COLO668 (cell line): ENCODE results near the gene CHPF2.

Experiments used
- DNase-seq: peaks from one replicate; lab custom pipeline; 2025; ENCODE audit not compliant: unreplicated experiment; lab: John Stamatoyannopoulos, UW

CHPF2 gene

DNA sequence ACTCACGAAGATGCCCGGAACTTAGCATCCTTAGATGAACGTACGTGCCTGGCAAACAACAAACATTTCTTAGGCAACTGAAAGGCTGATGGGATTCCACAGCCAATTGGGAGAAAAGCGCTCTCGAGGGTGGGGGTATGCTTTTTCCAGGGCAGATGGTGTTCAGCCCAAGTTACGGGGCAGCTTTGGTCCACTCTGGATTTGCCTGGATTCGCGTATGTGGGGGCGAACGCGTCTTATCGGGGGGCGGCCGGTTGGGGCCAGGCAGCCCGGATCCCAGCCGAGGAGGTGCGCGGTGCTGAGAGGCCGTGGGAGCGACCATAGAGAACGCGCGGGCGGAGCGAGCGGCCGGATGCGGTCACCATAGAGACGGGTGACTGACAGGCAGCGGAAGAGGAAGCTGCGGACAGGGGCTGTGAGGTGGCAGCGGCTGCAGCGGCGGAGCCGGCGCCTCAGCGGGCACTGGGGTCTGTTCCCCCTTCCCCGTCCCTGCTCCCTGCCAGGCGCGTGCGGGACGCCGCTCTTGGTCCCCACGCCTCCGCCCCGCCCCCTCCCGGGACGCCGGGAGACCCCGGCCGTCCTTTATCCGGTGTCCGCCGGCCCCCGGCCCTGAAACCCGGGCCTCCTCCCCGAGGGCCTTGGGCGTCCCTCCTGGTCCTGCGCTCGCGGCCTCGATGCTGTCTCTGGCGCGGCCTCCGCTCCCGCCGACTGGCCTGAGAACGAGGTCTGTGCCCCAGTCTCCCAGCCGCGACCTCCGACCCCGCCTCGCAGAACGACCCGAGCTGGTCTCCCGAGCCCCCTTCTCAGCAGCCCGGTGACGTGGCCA lies at the start of gene CHPF2:
CHPF2 (plus strand) TSS at position 393 of the 826 bp plus-strand sequence. CDS start 1,529 bp downstream, outside the sequence.
- peak; percentile 90 for DNase-seq

GRCh38 chr7:151185762-151186639 lies 46.3 kb upstream of the CHPF2 start:
- no peak for DNase-seq

DNA sequence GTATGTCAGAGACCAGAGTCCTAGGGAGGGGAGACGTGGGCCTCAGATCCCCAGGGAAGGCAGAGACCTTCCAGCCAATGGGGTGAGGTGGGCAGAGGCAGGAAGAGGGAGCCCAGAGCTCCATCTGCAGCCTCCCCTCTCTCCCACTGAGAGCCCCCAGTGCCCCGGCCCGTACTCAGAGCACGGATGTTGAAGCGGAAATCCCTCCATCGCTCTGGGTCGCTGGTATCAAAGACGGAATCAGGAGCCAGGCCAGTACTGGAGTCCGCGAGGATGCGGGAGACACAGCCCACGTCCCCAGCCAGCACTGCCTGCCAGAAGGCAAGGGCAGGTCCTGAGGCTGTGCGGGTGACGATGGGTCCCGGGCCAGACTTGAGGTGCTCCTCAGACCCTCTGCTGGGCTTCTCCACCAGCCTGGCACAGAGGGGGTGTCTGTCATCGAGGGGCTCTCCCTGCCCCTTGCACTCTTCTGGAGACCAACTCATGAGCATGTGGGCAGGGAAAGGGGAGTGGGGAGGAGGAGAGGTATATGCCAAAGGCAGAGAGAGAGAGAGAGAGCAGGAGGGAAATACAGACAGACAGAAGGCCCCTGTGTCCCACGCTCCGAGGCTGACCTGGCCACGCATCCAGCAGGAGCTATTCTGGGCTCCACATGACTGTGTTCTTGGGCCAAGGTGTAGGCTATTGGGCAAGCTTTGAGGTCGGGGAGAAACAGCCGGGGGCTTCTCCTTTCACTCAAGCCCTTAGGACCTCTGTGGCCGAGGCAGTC lies 45.5 kb upstream of the CHPF2 start, which contains the start of gene ASB10:
ASB10 (minus strand) TSS at position 611 of the 769 bp plus-strand sequence; CDS start at position 491, 120 bp downstream.
- DNase-seq: no peak

GRCh38 chr7:151187409-151188251 lies 44.7 kb upstream of the CHPF2 start:
- no peak for DNase-seq

DNA sequence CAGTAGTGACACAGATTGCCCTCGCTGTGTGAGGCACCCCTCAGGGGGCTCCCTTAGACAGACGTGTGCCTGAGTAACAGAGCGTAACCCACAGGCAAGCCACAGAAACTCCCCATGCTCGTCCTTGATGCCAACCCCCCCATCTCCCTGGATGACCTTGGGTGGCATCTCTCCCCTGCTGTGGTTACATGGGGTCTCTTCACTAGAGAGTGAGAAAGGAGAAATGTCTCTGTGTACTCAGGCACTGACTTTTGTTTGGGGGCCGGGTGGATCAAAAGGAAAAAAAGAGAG lies 44.1 kb upstream of the CHPF2 start:
- no peak for DNase-seq

- no peak for DNase-seq
These were observed 43.2 kb upstream of the CHPF2 start for GRCh38 chr7:151189038-151189437.

DNA sequence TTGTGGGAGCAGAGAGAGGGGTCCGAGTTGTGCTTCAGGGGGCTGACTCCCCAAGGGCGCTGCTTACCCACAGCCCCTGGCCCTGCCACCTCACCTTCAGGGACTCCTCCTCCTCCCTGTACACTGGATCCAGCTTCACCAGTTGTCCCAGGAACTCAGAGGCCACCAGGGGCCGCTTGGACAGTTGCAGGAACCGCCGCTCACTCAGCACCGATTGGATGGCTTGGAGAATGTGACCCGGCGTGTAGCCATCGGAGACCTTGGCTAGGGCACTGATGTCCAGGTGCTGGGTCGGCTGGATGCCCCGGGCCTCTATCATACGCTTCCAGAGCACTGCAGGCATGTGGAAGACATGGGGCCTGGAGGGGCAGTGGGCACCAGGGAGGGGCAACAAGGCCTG lies 40.7 kb upstream of the CHPF2 start:
- DNase-seq: peak; percentile 9

DNA sequence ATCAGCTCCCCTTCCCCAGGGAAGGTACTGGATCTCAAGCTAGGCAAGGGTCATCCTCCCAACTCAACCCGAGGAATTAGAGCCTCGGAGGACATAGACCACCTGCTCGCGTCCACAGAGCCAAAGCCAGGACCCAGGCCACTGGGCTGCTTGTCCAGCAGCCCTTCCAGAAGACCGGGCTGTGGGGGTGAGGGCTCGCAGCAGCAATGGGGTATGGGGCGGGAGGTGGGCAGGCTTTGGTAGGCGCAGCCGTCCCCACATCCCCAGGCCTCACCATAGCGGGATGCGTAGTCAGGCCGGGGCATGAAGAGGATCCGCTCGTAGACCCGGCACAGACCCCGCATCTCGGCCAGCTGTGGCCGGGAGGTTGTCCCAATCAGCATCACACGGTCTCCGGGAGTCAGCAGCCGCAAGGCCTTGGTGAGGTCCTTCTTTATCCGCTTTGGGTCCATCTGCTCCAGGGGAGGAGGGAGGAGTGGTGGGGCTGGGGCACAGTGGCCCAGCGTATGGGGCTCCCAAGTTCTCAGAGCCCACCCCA lies 40.2 kb upstream of the CHPF2 start:
- DNase-seq: no peak

DNA sequence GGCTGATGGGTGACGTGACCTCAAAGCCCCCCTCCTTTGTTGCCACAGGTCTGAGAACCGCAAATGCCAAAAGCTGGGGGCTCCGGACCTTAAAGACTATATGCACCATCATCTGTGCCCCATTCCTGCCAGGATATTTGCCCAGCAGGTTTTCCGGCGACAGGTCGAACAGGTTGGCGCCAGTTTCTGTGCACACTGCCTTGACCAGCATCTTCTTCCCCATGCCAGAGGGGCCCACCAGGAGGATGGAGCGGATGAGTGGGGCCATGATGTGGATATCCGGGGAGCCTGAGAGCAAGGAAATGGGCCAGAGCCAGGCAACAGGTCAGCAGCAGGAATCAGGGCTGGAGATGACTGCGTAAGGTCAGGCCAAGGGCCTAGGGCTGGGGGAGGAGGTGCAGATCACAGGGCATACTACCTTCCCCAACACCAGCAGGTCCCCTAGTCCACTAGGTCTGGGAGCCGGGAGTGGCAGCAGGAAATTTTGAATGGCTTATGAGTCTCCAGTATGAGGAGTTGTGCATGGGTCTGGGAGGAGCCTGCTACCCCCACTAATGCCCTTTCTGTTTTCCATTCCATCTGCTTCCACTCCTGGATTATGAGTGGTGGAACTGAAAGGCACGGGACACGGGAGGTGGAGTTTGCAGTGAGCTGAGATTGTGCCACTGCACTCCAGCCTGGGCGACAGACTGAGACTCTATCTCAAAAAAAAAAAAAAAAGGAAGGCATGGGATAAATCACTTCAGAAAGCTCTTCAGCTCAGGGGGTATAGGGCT lies 38.9 kb upstream of the CHPF2 start:
- no peak for DNase-seq

DNA sequence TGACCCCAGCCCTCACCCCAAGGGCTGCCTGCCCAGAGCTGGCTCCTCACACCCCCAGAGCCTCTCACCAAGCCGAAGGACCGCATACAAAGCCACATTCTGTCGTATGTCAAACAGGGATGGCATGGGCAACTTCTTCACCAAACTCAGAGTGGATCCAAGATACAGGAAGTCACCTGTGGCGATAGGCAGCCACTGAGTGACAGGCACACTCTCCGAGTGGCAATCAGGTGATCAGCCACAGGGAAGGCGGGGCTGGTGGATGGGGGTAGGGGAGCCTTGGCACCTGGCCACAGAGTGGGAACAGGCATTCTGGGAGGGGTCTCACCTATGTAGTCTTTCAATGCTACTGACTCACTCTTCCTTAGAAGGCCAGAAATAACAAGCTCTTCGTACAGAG lies 38.1 kb upstream of the CHPF2 start:
- DNase-seq: no peak

GRCh38 chr7:151195616-151196450 lies 36.5 kb upstream of the CHPF2 start:
- DNase-seq: no peak

DNA sequence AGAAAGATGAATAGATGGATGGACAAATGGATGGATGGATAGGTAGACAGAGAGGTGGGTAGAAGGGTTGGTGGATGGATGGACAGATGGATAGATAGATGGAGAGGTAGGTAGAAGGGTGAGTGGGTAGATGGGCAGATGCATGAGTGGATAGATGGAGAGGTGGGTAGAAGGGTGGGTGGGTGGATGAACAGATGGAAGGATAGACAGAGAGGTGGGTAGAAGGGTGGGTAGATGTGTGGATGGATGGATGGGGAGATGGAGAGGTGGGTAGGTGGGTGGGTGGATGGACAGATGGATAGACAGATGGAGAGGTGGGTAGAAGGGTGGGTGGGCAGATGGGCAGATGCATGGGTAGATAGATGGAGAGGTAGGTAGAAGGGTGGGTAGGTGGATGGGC lies 34.4 kb upstream of the CHPF2 start:
- no peak for DNase-seq

DNA sequence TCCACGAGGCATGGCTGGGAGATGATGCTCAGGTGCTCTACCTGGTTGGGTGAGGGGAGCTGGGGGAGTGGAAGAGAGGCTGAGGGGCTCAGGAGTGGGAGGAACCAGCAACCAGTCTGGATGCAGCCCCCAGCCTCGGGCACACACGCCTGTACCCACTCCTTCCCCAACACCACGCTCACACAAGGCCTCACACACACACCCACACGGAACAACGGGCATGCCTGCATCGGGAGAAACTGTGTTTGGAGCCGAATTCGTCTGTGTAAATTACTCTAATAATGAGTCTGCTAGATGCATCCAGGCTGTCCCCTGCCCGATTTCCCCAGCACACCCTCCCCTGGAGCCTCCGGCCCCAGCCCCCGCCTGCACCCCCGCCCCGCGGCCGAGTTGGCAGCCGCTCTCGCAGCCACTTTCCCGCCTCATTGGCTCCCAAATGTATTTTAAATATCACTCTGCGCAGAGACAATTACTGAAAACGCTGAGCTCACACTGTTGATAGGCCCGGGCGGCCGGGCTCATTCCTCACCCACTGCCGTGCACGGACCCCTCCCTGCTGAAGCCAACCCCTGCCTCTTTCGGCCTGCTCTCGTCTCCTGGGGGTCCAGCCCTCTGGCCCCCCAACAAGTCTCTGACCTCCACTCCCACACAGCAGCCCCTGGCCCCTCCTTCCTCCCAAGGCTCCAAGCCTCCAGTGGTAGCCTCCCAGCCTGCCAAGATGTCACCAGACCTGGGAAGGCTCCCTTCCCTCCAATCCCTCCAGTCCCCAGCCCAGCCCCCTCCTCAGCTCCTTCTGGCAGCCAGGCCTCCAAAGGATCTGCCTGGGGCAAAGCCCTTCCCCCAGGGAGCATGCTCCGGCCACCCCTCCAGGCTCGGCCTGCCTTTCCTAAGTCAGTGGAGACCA lies 33.1 kb upstream of the CHPF2 start:
- no peak for DNase-seq

- no peak for DNase-seq
These were observed 30.9 kb upstream of the CHPF2 start for GRCh38 chr7:151201344-151201743.

GRCh38 chr7:151201751-151202150 lies 30.5 kb upstream of the CHPF2 start:
- no peak for DNase-seq

GRCh38 chr7:151202836-151203235 lies 29.4 kb upstream of the CHPF2 start:
- DNase-seq: no peak

DNA sequence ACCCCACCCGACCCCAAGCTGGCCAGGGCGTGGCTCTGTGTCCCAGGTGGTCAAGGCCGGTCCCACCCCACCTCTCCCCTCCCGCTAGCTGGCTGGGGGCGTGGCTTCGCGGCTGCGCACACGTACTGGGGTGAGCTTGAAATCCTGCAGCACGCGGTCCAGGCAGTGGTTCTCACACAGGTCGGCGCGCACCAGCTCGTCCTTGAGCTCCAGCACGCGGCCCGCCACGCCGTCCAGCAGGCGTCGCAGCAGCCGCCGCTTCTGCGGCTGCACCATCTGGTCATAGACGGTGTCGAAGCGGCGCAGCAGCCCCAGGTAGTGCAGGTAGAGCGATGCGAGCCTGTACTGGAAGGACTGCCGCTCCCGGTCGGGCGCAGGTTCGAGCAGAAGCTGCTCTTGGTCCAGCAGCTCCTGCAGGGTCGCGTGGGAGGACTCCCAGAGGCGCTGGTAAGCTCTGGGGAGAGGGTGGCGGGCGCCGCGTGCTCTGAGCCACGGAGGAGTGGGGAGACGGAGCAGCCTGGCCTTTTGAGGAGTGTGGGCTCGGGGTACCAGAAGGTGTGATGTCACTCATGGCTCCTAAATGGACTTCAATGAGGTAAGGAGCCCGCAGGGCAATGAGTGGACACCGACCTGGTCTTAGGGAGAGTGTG lies 27.8 kb upstream of the CHPF2 start:
- DNase-seq: no peak
